Endothelial cell (in vitro differentiated cells): ENCODE data around the gene MCTP1. TPM values are rescaled to one million over a fixed set of nuclear protein-coding genes. Genes with fewer than 3 reads are reported as not detected.

Experiments used
- DNase-seq: peaks from one replicate; pipeline ENCODE4 v3.0.0; 2021; ENCODE audit warnings: low spot score
- H3K27ac Mint-ChIP-seq: one replicate; pipeline ENCODE4 v1.8.0; 2021; ENCODE audit warnings: mixed read lengths, inconsistent platforms; ENCODE audit not compliant: unreplicated experiment
- H3K27me3 Mint-ChIP-seq: one replicate; pipeline ENCODE4 v1.8.0; 2021; ENCODE audit warnings: mild to moderate bottlenecking, moderate library complexity, mixed read lengths, inconsistent platforms; ENCODE audit not compliant: unreplicated experiment
- H3K36me3 Mint-ChIP-seq: one replicate; pipeline ENCODE4 v1.8.0; 2021; ENCODE audit warnings: mild to moderate bottlenecking, low read depth, mixed read lengths, inconsistent platforms; ENCODE audit not compliant: unreplicated experiment
- H3K4me1 Mint-ChIP-seq: one replicate; pipeline ENCODE4 v1.8.0; 2021; ENCODE audit warnings: mild to moderate bottlenecking, mixed read lengths, inconsistent platforms; ENCODE audit not compliant: unreplicated experiment
- H3K4me3 Mint-ChIP-seq: one replicate; pipeline ENCODE4 v1.8.0; 2021; ENCODE audit warnings: mild to moderate bottlenecking, mixed read lengths, inconsistent platforms; ENCODE audit not compliant: unreplicated experiment
- H3K9me3 Mint-ChIP-seq: one replicate; pipeline ENCODE4 v1.8.0; 2021; ENCODE audit warnings: mixed read lengths, inconsistent platforms; ENCODE audit not compliant: unreplicated experiment
- total RNA-seq: library from RNA; stranded (reverse); fragmentation: NEBNext Ultra II Directional; extraction: Animal tissue kit (Norgen Biotek cat#: 25700); gene quantifications from one replicate; pipeline ENCODE4 v1.2.1, GENCODE V29; 2021; ENCODE audit not compliant: unreplicated experiment
- TF ChIP-seq, protein P1 (sequence below): fragments of 200-600 bp; sonication (generic); IDR thresholded peaks from one replicate; pipeline ENCODE4 v1.5.0; 2021; ENCODE audit warnings: antibody characterized with exemption; ENCODE audit not compliant: unreplicated experiment

The MCTP1 gene
- total RNA-seq, 1 donor from 2014 or later = 2.2 TPM

DNA sequence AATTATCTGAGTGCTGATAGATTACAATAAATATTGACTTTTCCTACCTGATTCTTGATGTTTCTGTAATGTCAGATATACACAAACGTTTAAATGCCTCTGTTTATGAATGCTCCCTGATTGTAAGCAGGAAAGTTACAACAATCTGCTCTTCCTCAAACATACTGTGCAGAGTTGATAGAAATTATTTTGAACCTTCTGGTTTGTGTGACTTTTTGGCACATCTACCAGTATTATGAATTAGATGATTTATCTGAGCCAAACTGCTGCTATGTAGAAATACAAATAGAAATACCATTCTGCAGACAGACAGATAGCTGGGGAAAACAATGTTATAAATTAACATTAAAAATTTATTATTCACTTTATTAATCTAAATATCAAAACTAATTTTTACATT lies 553.4 kb downstream of the MCTP1 start:
- H3K9me3 Mint-ChIP-seq = no peaks in the 10 kb centered on the region
- H3K27ac Mint-ChIP-seq = no peak overlapping the region
- TF ChIP-seq, protein P1, sequence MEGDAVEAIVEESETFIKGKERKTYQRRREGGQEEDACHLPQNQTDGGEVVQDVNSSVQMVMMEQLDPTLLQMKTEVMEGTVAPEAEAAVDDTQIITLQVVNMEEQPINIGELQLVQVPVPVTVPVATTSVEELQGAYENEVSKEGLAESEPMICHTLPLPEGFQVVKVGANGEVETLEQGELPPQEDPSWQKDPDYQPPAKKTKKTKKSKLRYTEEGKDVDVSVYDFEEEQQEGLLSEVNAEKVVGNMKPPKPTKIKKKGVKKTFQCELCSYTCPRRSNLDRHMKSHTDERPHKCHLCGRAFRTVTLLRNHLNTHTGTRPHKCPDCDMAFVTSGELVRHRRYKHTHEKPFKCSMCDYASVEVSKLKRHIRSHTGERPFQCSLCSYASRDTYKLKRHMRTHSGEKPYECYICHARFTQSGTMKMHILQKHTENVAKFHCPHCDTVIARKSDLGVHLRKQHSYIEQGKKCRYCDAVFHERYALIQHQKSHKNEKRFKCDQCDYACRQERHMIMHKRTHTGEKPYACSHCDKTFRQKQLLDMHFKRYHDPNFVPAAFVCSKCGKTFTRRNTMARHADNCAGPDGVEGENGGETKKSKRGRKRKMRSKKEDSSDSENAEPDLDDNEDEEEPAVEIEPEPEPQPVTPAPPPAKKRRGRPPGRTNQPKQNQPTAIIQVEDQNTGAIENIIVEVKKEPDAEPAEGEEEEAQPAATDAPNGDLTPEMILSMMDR = no peak
- no peak overlapping the region for H3K4me3 Mint-ChIP-seq
- peaks cover 2% of the 10 kb centered on the region for H3K27me3 Mint-ChIP-seq
- no peaks in the 10 kb centered on the region for H3K4me1 Mint-ChIP-seq
- DNase-seq = no peak
- no peaks in the 10 kb centered on the region for H3K36me3 Mint-ChIP-seq

GRCh38 chr5:94725142-94725541 lies 559.8 kb downstream of the MCTP1 start:
- DNase-seq = no peak
- H3K4me3 Mint-ChIP-seq = no peak overlapping the region
- H3K9me3 Mint-ChIP-seq = no peaks in the 10 kb centered on the region
- TF ChIP-seq, protein P1 = no peak
- peaks cover 3% of the 10 kb centered on the region for H3K27me3 Mint-ChIP-seq
- no peaks in the 10 kb centered on the region for H3K4me1 Mint-ChIP-seq
- no peak overlapping the region for H3K27ac Mint-ChIP-seq
- H3K36me3 Mint-ChIP-seq = no peaks in the 10 kb centered on the region

- Mint-ChIP-seq H3K27me3 (no peaks in the 10 kb centered on the region), H3K9me3 (no peaks in the 10 kb centered on the region), H3K27ac (no peak overlapping the region), H3K36me3 (no peaks in the 10 kb centered on the region), H3K4me3 (no peak overlapping the region), H3K4me1 (no peaks in the 10 kb centered on the region)
- TF ChIP-seq, protein P1 = no peak
- DNase-seq = no peak
These were observed 569.1 kb downstream of the MCTP1 start for GRCh38 chr5:94715768-94716167.

GRCh38 chr5:94711785-94712184 lies 573.1 kb downstream of the MCTP1 start:
- no peak overlapping the region for H3K27ac Mint-ChIP-seq
- H3K4me3 Mint-ChIP-seq = no peak overlapping the region
- H3K4me1 Mint-ChIP-seq = peaks cover 17% of the 10 kb centered on the region
- H3K27me3 Mint-ChIP-seq = no peaks in the 10 kb centered on the region
- no peak for DNase-seq
- no peaks in the 10 kb centered on the region for H3K9me3 Mint-ChIP-seq
- no peaks in the 10 kb centered on the region for H3K36me3 Mint-ChIP-seq
- TF ChIP-seq, protein P1 = no peak

DNA sequence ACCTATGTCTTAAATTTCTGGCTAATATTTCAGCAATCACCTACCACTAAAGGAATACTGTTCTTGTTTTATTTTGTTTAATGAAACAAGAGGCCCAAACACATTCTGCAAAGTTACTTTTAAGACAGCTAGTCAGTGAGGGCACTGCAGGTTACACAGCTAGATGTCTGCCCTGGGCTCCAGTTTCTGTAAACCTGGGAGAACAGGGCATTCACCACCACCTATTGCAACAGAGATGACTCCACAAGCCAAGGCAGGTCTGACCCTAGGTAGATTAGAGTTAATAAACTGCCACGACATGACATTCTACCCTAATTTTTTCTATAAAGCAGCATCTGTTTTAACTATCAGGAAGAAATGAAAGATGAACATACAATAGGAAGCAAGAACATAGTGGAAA lies 575.6 kb downstream of the MCTP1 start:
- Mint-ChIP-seq H3K9me3 (no peaks in the 10 kb centered on the region), H3K4me1 (peaks cover 17% of the 10 kb centered on the region), H3K27ac (no peak overlapping the region), H3K27me3 (no peaks in the 10 kb centered on the region), H3K36me3 (no peaks in the 10 kb centered on the region), H3K4me3 (no peak overlapping the region)
- no peak for DNase-seq
- TF ChIP-seq, protein P1 = no peak
